Neutrophil (primary cell): ENCODE measurements around the gene ARVCF.
"Not testable (repeated sequence)": the region's sequence is repeated elsewhere in the genome, so short reads cannot be mapped to it uniquely, and the experiment has no call there.

Experiments
- H3K27ac ChIP-seq: fragments of 200-600 bp; sonication (generic); 2 replicates; pipeline ENCODE4 v1.5.1; 2016; ENCODE audit warnings: mild to moderate bottlenecking, moderate library complexity
- H3K27me3 ChIP-seq: fragments of 200-600 bp; sonication (generic); 2 replicates; pipeline ENCODE4 v1.6.0; 2016; ENCODE audit warnings: mild to moderate bottlenecking
- H3K36me3 ChIP-seq: fragments of 200-600 bp; sonication (generic); 2 replicates; pipeline ENCODE4 v1.5.1; 2017
- H3K4me1 ChIP-seq, 2 experiments: fragments of 200-600 bp in 1 of 2; sonication (generic) in 1 of 2; 1 replicate in 1 of 2; 2 replicates in 1 of 2; pipeline versions ENCODE4 v1.5.1 to v1.6.1; 2013 to 2016; ENCODE audit warnings: low read depth in 1 of 2, low read length in 1 of 2, mild to moderate bottlenecking in 1 of 2, moderate library complexity in 1 of 2; ENCODE audit not compliant: control insufficient read depth in 1 of 2, insufficient read depth in 1 of 2
- H3K4me3 ChIP-seq, 2 experiments: fragments of 200-600 bp in 1 of 2; sonication (generic) in 1 of 2; 1 replicate in 1 of 2; 2 replicates in 1 of 2; pipeline ENCODE4 v1.5.1; 2013 to 2016; ENCODE audit warnings: low read depth in 1 of 2, low read length in 1 of 2, mild to moderate bottlenecking in 1 of 2, moderate library complexity in 1 of 2
- H3K9me3 ChIP-seq: fragments of 200-600 bp; sonication (generic); 2 replicates; pipeline ENCODE4 v1.5.1; 2016
- CTCF ChIP-seq: fragments of 200-600 bp; sonication (generic); IDR thresholded peaks from 2 replicates; pipeline ENCODE4 v1.5.1; 2016; ENCODE audit warnings: antibody characterized with exemption

Gene ARVCF

GRCh38 chr22:19930551-19931486, 85.8 kb downstream of the ARVCF start:
- H3K36me3 ChIP-seq, result peaks cover 13% of the 10 kb centered on the region
- H3K4me3 ChIP-seq, result no peak overlapping the region
- H3K27me3 ChIP-seq, result no peaks in the 10 kb centered on the region
- H3K4me1 ChIP-seq, result peaks cover 6% of the 10 kb centered on the region in 2 experiments
- TF ChIP-seq CTCF, result no peak
- H3K27ac ChIP-seq, result no peak overlapping the region
- no peaks in the 10 kb centered on the region for H3K9me3 ChIP-seq

- peaks cover 6% of the 10 kb centered on the region in 2 experiments for H3K4me1 ChIP-seq
- H3K4me3 ChIP-seq, result no peak overlapping the region
- H3K27ac ChIP-seq, result no peak overlapping the region
- no peaks in the 10 kb centered on the region for H3K27me3 ChIP-seq
- H3K9me3 ChIP-seq, result no peaks in the 10 kb centered on the region
- TF ChIP-seq CTCF, result no peak
- peaks cover 13% of the 10 kb centered on the region for H3K36me3 ChIP-seq
These were observed 86.8 kb downstream of the ARVCF start for GRCh38 chr22:19929586-19930550.

- Histone ChIP-seq H3K36me3 (peaks cover 18% of the 10 kb centered on the region), H3K27ac (no peak overlapping the region), H3K9me3 (no peaks in the 10 kb centered on the region), H3K4me3 (no peak overlapping the region), H3K4me1 (peaks cover 6% of the 10 kb centered on the region in 2 experiments), H3K27me3 (no peaks in the 10 kb centered on the region)
- no peak for TF ChIP-seq CTCF
These were observed 88.4 kb downstream of the ARVCF start for GRCh38 chr22:19928207-19928606.

- no peak for TF ChIP-seq CTCF
- Histone ChIP-seq H3K4me1 (peaks cover 5% of the 10 kb centered on the region in 2 experiments), H3K4me3 (no peak overlapping the region), H3K9me3 (no peaks in the 10 kb centered on the region), H3K36me3 (peaks cover 18% of the 10 kb centered on the region), H3K27me3 (no peaks in the 10 kb centered on the region), H3K27ac (no peak overlapping the region)
These were observed 88.9 kb downstream of the ARVCF start for GRCh38 chr22:19927696-19928095.

- H3K36me3 ChIP-seq, result peaks cover 18% of the 10 kb centered on the region
- not testable (repeated sequence) for H3K9me3 ChIP-seq, H3K27ac ChIP-seq, H3K4me1 ChIP-seq, H3K27me3 ChIP-seq, H3K4me3 ChIP-seq
These were observed 90.6 kb downstream of the ARVCF start for GRCh38 chr22:19926028-19926427.
